Measurements from ENCODE around the gene RNF144A. TPM values are rescaled to one million over a fixed set of nuclear protein-coding genes. Genes with fewer than 3 reads are reported as not detected.

Gene RNF144A
- total RNA-seq, 1 donor from 2014 or later = 5.5 TPM

Other genes with a start within 250 kb of the RNF144A start
- 2.6 TPM for gene CMPK2, start 51.5 kb upstream of the RNF144A start, total RNA-seq
- gene RSAD2, start 39.6 kb upstream of the RNF144A start, total RNA-seq = 1.6 TPM

All from esophagus mucosa (tissue), 1 donor.